ENCODE results near the gene TMEM17. TPM values are rescaled to one million over a fixed set of nuclear protein-coding genes. Genes with fewer than 3 reads are reported as not detected.
A peak's percentile ranks its signal among the peaks of the same experiment; 100 is the strongest.

TMEM17 gene
- total and polyA plus RNA-seq, 3 donors from 2014 or later = 6.6 to 7.8 (median 6.7) TPM

DNA sequence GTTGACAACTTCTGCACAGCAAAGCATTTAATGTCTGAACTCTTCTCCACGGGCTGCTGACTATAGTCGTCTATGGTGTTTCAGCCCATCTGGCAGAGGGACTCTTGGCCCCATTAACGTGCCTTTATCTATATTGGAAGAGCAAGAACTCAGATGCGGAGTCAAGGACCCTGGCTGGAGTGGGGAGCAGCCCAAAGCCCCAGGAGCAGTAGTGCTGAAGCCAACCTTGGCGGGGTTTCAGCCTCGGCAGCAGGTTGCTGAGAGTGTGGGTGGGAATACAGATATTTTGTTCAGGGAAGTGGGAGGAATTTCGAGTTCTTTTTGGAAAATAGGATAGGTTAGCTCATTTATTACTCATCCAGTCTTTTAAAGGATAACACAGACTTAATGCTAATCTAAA, 34.2 kb downstream of the TMEM17 start:
- Histone ChIP-seq H3K9me3 (no peaks in the 10 kb centered on the region), H3K4me3 (no peak overlapping the region), H3K4me1 (peaks cover 51% of the 10 kb centered on the region), H3K36me3 (ENCODE audit: low read depth, missing control alignments) (no peaks in the 10 kb centered on the region), H3K27ac (no peak overlapping the region), H3K27me3 (no peaks in the 10 kb centered on the region)
- DNase-seq = peak; percentile 83
- TF ChIP-seq POLR2A (IDR thresholded peaks at IDR 0.05) = no peak
- TF ChIP-seq, protein P1, sequence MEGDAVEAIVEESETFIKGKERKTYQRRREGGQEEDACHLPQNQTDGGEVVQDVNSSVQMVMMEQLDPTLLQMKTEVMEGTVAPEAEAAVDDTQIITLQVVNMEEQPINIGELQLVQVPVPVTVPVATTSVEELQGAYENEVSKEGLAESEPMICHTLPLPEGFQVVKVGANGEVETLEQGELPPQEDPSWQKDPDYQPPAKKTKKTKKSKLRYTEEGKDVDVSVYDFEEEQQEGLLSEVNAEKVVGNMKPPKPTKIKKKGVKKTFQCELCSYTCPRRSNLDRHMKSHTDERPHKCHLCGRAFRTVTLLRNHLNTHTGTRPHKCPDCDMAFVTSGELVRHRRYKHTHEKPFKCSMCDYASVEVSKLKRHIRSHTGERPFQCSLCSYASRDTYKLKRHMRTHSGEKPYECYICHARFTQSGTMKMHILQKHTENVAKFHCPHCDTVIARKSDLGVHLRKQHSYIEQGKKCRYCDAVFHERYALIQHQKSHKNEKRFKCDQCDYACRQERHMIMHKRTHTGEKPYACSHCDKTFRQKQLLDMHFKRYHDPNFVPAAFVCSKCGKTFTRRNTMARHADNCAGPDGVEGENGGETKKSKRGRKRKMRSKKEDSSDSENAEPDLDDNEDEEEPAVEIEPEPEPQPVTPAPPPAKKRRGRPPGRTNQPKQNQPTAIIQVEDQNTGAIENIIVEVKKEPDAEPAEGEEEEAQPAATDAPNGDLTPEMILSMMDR (IDR thresholded peaks at IDR 0.05) = no peak
- WGBS, 2 donors = 35 to 36% methylated on average over 7 of the region's 7 CpGs
- intact Hi-C loops (cut with DNase I; ENCODE audit: low total_unique reads) = no loop called here

DNA sequence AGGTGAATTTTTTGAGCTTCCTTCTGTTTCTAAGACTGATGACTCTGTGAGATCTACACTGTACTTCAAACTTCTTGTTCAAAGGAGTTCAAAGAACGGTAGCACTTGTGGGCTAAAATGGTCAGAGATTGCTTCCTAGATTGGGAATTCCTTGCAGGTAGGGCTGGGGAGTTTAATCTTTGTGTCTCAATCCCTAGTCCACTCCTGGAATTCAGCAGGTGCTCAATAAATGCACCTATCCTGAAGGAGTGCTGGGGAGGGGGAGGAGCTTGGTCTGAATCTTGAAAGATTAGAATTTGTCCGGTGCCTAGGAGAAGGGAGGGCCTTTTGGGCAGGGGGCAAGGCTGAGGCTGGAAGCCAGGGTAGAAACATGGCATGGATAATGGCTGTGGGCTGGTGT, 34.6 kb downstream of the TMEM17 start:
- Histone ChIP-seq H3K36me3 (ENCODE audit: low read depth, missing control alignments) (no peaks in the 10 kb centered on the region), H3K9me3 (no peaks in the 10 kb centered on the region), H3K4me3 (no peak overlapping the region), H3K4me1 (peaks cover 53% of the 10 kb centered on the region), H3K27me3 (no peaks in the 10 kb centered on the region), H3K27ac (no peak overlapping the region)
- TF ChIP-seq POLR2A (IDR thresholded peaks at IDR 0.05) = no peak
- TF ChIP-seq, protein P1 (IDR thresholded peaks at IDR 0.05) = no peak
- intact Hi-C loops (cut with DNase I; ENCODE audit: low total_unique reads) = no loop called here
- no peak for DNase-seq
- WGBS, 2 donors = 63 to 71% methylated on average over 2 of the region's 2 CpGs

DNA sequence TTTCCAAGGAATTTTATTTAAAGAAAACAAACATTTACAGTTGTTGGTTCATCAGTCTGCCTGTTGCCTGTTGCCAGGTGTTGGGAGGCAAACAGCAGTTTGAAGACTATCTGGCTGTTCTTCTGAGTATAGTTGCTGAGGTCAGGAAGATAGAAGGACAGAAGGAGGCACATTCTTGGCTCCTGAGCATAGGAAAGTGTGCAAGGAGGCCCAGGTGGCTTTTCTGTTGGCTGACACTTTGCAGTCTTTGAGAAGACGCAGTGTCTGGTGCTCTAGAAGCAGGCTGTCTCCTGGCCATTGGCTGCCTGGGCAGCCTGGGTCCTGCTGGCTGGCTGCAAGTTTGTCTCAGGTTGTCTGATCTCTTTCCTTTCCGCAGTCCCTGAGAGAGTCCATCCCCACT, 36.4 kb downstream of the TMEM17 start:
- H3K4me3 ChIP-seq = no peak overlapping the region
- H3K9me3 ChIP-seq = no peaks in the 10 kb centered on the region
- no peak overlapping the region for H3K27ac ChIP-seq
- intact Hi-C loops (cut with DNase I; ENCODE audit: low total_unique reads) = no loop called here
- WGBS, 2 donors = 66 to 76% methylated on average over 2 of the region's 2 CpGs
- peaks cover 44% of the 10 kb centered on the region for H3K4me1 ChIP-seq
- no peak for DNase-seq
- H3K27me3 ChIP-seq = no peaks in the 10 kb centered on the region
- TF ChIP-seq, protein P1 (IDR thresholded peaks at IDR 0.05) = no peak
- TF ChIP-seq POLR2A (IDR thresholded peaks at IDR 0.05) = no peak
- no peaks in the 10 kb centered on the region for H3K36me3 ChIP-seq (ENCODE audit: low read depth, missing control alignments)

DNA sequence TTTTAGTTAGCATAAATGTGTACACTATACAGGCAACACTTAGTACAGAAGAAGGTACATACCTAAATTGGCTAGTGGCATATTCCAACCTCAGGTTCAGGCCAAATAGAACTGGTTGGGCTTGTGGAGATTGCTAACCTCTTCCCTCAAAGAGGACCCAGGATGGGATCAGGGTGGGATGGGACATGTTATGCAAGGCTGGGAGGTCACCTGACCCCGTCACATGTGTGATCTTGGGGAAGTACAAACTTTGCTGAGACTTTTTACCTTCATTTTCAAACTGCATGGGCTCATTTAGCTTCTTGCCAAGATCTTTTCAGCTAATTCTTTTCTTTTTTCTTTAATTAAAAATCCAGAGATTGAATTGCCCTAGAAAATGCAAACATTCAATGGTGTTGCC, 36.9 kb downstream of the TMEM17 start:
- H3K9me3 ChIP-seq = no peaks in the 10 kb centered on the region
- H3K4me3 ChIP-seq = no peak overlapping the region
- intact Hi-C loops (cut with DNase I; ENCODE audit: low total_unique reads) = no loop called here
- H3K4me1 ChIP-seq = peaks cover 44% of the 10 kb centered on the region
- WGBS, 2 donors = 93 to 100% methylated on average over 1 of the region's 1 CpG
- DNase-seq = no peak
- no peaks in the 10 kb centered on the region for H3K36me3 ChIP-seq (ENCODE audit: low read depth, missing control alignments)
- no peaks in the 10 kb centered on the region for H3K27me3 ChIP-seq
- TF ChIP-seq POLR2A (IDR thresholded peaks at IDR 0.05) = no peak
- TF ChIP-seq, protein P1 (IDR thresholded peaks at IDR 0.05) = no peak
- no peak overlapping the region for H3K27ac ChIP-seq

DNA sequence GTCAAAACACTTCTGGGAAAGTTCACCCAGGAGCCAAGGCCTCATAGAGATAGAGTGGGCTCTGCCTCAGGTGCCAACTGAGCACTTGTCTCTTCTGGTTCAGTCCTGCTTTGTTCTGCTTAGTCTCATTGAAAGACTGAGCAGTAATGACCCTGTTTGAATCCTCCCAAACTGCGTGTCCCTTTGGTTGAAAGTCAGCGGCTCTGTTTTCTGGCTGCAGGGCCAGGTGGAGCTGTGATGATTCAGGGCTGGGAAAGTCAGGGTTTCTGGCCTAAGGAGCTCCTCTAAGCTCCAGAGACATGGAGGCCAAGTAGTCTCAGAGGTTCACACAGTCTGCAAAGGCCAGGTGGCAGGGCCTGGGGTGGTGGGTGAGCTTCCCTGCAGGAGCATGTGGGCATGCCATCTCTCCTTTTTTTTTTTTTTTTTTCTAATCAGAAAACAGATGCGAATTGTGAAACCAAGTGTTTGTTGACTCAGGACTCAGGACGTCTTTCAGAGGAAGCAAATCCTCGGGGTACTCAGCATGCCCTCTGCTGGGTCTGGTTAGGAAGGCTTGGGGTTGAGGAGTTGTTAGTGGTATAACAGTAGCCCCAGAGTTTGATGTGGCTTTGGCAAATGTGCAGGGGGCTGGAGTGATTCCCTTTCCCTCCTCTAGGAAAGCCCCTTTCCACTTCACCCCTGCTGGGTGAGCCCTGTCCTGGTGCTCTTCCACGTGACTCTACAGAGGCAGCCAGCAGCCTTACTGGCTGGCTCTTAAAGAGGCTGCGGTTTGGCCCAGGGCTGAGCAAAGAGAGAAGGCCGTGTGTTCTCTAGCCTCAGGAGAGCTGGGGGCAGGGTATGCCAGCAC, 38.3 kb downstream of the TMEM17 start:
- WGBS, 2 donors = 58 to 65% methylated on average over 5 to 8 of the region's 8 CpGs
- no peaks in the 10 kb centered on the region for H3K27me3 ChIP-seq
- no peak for TF ChIP-seq POLR2A (IDR thresholded peaks at IDR 0.05)
- TF ChIP-seq, protein P1 (IDR thresholded peaks at IDR 0.05) = no peak
- H3K36me3 ChIP-seq (ENCODE audit: low read depth, missing control alignments) = no peaks in the 10 kb centered on the region
- no peak overlapping the region for H3K27ac ChIP-seq
- H3K4me3 ChIP-seq = no peak overlapping the region
- H3K9me3 ChIP-seq = no peaks in the 10 kb centered on the region
- no peak for DNase-seq
- intact Hi-C loops (cut with DNase I; ENCODE audit: low total_unique reads) = no loop called here
- H3K4me1 ChIP-seq = peaks cover 32% of the 10 kb centered on the region

Data from testis (tissue), 3 donors.